Heart left ventricle (tissue), 13 donors: ENCODE results near the gene NEK8.

Experiments
- CTCF ChIP-seq, 12 donors: fragments of 200-600 bp; sonication (generic) in 4 of 12; IDR thresholded peaks; one replicate each; pipeline versions ENCODE4 v1.5.0 to v1.8.0; 2018 to 2022; ENCODE audit warnings: antibody characterized with exemption in 12 of 12, mild to moderate bottlenecking in 5 of 12
- POLR2A ChIP-seq, 2 donors: fragments of 450-650 bp; IDR thresholded peaks; one replicate each; pipeline ENCODE4 v1.6.1; 2017; ENCODE audit warnings: antibody characterized with exemption in 2 of 2, mild to moderate bottlenecking in 2 of 2, moderate library complexity in 2 of 2
- donor health status: ischemic (EF 13 %, LVEDD 7.1; RV severe dilation, severe dysfunction).
- donor health status: DM: no; HTN: yes; CAD: no.
- donor health status: DM: no; HTN: no; CAD: no.
- donor health status: ischemic (EF 25% LVEDD 6.9; RV normal size, moderate dysfunction).
- donor health status: ischemic (EF 25% LVEDD 5.7; RV mildly dilated, moderate dysfunction).
- donor health status: ischemic (EF 35%, LVEDD 5.7; RV mildly dilated, moderate dysfunction).
- donor health status: nonischemic (EF 11% LVEDD 7.7; RV severe dilation, severe dysfunction).
- donor health status: DM: yes; HTN: yes; CAD: no.
- donor health status: PGD.
- donor health status: ischemic (EF 29% LVEDD 5.4; RV normal size, mild dysfunction).
- donor health status: nonischemic (EF 23%, LVEDD 6.1; RV moderate dilation, normal function).

GRCh38 chr17:28737770-28738679 lies 9.4 kb downstream of the NEK8 start:
- no peak for TF ChIP-seq CTCF (IDR thresholded peaks at IDR 0.05)
- TF ChIP-seq POLR2A (IDR thresholded peaks at IDR 0.05), result no peak
